GM21717 (cell line): ENCODE measurements around the gene SEC14L5.

Experiments
- ATAC-seq: cut with Tn5 transposase; IDR thresholded peaks from one replicate; pipeline ENCODE4 v1.9.1; 2021; ENCODE audit warnings: mild to moderate bottlenecking, moderate library complexity; ENCODE audit not compliant: unreplicated experiment

SEC14L5 gene

GRCh38 chr16:5007256-5007655, 49.1 kb downstream of the SEC14L5 start:
- no peak for ATAC-seq

GRCh38 chr16:5008311-5008731, 50.2 kb downstream of the SEC14L5 start:
- no peak for ATAC-seq

- no peak for ATAC-seq
These were observed 52.6 kb downstream of the SEC14L5 start for GRCh38 chr16:5010576-5011329.

- no peak for ATAC-seq
These were observed 53.5 kb downstream of the SEC14L5 start for GRCh38 chr16:5011637-5012036.

GRCh38 chr16:5012887-5013286, 54.8 kb downstream of the SEC14L5 start:
- ATAC-seq, result no peak

- no peak for ATAC-seq
These were observed 57.2 kb downstream of the SEC14L5 start for GRCh38 chr16:5015351-5015750.

GRCh38 chr16:5015887-5016286, 57.8 kb downstream of the SEC14L5 start:
- ATAC-seq, result no peak

GRCh38 chr16:5016967-5017677, 59.0 kb downstream of the SEC14L5 start:
- no peak for ATAC-seq

GRCh38 chr16:5017678-5017969, 59.5 kb downstream of the SEC14L5 start:
- ATAC-seq, result no peak

- no peak for ATAC-seq
These were observed 60.7 kb downstream of the SEC14L5 start for GRCh38 chr16:5018793-5019192.

- ATAC-seq, result no peak
These were observed 61.6 kb downstream of the SEC14L5 start for GRCh38 chr16:5019775-5020174.

- ATAC-seq, result no peak
These were observed 62.4 kb downstream of the SEC14L5 start for GRCh38 chr16:5020551-5020950.

- no peak for ATAC-seq
These were observed 64.4 kb downstream of the SEC14L5 start for GRCh38 chr16:5022521-5022920.

- no peak for ATAC-seq
These were observed 66.5 kb downstream of the SEC14L5 start for GRCh38 chr16:5024632-5025031.

GRCh38 chr16:5025171-5025632, 67.1 kb downstream of the SEC14L5 start:
- no peak for ATAC-seq

- no peak for ATAC-seq
These were observed 68.5 kb downstream of the SEC14L5 start for GRCh38 chr16:5026664-5027063.

GRCh38 chr16:5027086-5027485, 69.0 kb downstream of the SEC14L5 start:
- ATAC-seq, result no peak

- ATAC-seq, result no peak
These were observed 69.6 kb downstream of the SEC14L5 start for GRCh38 chr16:5027575-5028235.

- ATAC-seq, result no peak
These were observed 70.9 kb downstream of the SEC14L5 start for GRCh38 chr16:5028950-5029475.

GRCh38 chr16:5030251-5030870, 72.2 kb downstream of the SEC14L5 start:
- ATAC-seq, result no peak

GRCh38 chr16:5031601-5032000, 73.5 kb downstream of the SEC14L5 start:
- ATAC-seq, result no peak
